B cell (primary cell): ENCODE results near the gene JAML.

Experiments used
- EZH2 ChIP-seq: IDR thresholded peaks from 2 replicates; pipeline ENCODE4 v1.6.1; 2012; ENCODE audit warnings: borderline replicate concordance, low read depth, mild to moderate bottlenecking, moderate library complexity, low read length; ENCODE audit not compliant: insufficient read depth, poor library complexity, severe bottlenecking
- TF ChIP-seq, protein P1 (sequence below): fragments of 200-600 bp; IDR thresholded peaks from one replicate; pipeline ENCODE4 v1.8.0; 2022; ENCODE audit warnings: antibody characterized with exemption, mild to moderate bottlenecking

- TF ChIP-seq, protein P1, sequence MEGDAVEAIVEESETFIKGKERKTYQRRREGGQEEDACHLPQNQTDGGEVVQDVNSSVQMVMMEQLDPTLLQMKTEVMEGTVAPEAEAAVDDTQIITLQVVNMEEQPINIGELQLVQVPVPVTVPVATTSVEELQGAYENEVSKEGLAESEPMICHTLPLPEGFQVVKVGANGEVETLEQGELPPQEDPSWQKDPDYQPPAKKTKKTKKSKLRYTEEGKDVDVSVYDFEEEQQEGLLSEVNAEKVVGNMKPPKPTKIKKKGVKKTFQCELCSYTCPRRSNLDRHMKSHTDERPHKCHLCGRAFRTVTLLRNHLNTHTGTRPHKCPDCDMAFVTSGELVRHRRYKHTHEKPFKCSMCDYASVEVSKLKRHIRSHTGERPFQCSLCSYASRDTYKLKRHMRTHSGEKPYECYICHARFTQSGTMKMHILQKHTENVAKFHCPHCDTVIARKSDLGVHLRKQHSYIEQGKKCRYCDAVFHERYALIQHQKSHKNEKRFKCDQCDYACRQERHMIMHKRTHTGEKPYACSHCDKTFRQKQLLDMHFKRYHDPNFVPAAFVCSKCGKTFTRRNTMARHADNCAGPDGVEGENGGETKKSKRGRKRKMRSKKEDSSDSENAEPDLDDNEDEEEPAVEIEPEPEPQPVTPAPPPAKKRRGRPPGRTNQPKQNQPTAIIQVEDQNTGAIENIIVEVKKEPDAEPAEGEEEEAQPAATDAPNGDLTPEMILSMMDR: no peak
- TF ChIP-seq EZH2: no peak
Measured at GRCh38 chr11:118155776-118156530, 68.9 kb downstream of the JAML start.
